Hematopoietic multipotent progenitor cell treated with erythropoietin and hydrocortisone succinate and interleukin-3 and kit ligand, for 15 days (in vitro differentiated cells): Measurements from ENCODE around the gene LMCD1.
"Not testable (repeated sequence)": the region's sequence is repeated elsewhere in the genome, so short reads cannot be mapped to it uniquely, and the experiment has no call there.

ENCODE experiments used
- DNase-seq: peaks from one replicate; pipeline ENCODE4 v3.0.0-alpha.2; 2015; ENCODE audit warnings: low spot score

LMCD1 gene

GRCh38 chr3:8562081-8562595, 60.5 kb downstream of the LMCD1 start:
- no peak for DNase-seq

DNA sequence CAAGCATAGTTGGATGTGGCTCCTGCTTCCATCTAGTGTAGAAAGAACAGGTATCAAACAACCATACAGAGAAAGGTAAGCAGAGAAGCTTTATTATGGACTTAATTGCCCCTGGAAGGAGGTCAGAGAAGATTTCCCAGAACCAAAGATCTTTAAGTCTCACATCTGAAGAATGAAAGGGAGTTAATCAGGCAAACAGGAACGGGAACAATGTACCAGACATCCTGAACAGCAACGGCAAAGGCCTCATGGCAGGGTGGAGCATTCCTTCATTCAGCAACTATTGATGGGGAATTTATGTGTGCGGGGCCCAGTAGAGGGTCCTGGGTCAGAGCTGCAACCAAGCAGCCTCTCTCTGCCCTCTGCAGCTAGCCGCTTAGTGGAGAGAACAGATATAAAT, 61.5 kb downstream of the LMCD1 start:
- DNase-seq: no peak

DNA sequence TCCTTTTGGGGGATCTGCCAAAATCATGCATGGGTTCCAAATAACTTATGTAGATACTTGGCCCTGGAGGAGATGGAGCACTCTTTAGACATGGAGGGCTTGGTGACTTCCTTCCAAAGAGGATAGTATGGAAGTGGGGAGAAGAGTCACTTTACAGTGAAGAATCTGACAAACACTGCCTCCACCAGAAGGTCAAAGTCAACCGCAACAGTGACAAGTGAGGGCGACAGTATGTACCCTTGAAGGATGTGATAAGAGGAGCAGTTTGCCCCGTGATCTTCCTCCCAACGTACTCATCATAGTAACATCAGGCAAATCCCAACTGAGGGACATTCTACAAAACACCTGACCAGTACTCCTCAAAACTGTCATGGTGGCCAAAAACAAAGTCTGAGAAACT, 62.0 kb downstream of the LMCD1 start:
- no peak for DNase-seq

DNA sequence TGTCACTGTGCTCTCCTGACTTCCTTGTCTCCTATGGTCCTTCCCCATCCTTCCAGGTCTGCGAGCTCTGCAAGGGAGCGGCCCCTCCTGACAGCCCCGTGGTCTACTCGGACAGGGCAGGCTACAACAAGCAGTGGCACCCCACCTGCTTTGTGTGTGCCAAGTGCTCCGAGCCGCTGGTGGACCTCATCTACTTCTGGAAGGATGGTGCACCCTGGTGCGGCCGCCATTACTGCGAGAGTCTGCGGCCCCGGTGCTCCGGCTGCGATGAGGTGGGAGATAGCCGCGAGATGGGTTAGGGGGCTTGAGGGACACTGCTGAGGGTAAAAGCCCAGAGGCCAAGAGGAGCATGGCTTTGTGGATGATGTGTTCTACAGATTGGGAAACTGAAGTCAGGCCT, 63.8 kb downstream of the LMCD1 start:
- DNase-seq: no peak

- DNase-seq: no peak
Observed at GRCh38 chr3:8567784-8568575, 66.4 kb downstream of the LMCD1 start.

- no peak for DNase-seq
Observed at GRCh38 chr3:8571256-8571655, 69.6 kb downstream of the LMCD1 start.

GRCh38 chr3:8573342-8573926, 71.8 kb downstream of the LMCD1 start:
- no peak for DNase-seq

- no peak for DNase-seq
Observed at GRCh38 chr3:8574040-8574669, 72.5 kb downstream of the LMCD1 start.

DNA sequence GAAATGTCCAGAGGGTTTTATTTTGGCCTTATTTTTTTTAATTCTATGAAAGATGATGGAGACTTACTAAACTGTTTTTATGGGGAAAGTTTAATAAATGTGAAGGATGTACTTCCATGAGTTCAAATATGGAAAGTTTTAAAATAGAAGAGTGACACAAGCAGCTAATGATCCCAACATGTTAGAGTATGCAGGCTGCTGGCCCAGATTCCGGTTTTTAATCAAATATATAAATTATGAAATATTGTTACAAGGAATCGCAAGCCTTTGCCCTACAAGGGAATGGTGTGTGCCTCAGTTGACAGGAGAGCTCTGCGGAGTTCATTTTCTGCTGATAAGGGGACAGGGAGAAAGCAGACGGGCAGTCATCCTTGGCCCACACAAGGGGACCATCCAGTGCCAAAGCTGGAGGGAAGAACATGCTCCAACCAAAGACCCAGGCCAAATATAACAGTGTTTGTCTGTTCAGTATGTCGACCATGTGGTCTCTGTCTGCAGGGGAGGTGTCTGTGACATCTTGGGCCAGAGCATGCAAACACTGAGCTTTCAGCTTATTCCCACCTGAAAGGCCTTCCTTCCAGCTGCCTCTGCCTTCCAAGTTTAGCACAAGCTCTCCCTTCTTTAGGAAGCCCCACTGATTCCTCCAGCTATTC, 73.2 kb downstream of the LMCD1 start:
- no peak for DNase-seq

DNA sequence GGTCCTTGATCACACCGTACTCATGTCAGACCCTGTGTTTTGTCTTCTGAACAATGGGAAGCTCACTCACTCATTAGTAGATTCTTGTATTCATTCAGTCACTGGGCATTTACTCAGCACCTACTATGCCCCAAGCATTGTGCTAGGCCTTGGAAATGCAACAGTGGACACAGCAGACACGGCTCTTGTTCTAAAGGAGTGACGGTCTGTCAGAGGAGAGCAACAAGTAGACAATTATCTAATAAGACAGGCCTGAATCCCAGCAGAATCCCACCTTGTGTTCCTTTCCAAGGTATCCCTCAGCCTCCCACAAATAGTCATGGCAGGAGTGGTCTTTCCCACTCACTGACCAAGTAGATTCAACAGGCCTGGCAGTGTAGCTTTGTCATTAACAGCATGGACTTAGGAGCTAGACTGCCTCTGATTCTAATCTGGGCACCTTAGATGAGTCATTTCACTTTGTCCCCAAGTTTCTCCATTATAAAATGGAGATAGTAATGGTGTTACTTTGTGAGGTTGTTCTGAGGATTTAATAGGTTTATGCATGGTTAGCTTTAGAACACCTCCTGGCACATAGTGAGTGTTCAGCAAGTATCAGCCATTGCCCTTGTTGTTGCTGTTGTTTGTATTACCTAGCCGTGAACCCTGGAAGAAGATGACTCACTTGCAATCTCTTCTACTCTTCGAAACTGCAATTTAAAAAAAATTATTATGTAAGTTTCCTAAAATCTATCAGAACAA, 73.9 kb downstream of the LMCD1 start:
- DNase-seq: no peak

DNA sequence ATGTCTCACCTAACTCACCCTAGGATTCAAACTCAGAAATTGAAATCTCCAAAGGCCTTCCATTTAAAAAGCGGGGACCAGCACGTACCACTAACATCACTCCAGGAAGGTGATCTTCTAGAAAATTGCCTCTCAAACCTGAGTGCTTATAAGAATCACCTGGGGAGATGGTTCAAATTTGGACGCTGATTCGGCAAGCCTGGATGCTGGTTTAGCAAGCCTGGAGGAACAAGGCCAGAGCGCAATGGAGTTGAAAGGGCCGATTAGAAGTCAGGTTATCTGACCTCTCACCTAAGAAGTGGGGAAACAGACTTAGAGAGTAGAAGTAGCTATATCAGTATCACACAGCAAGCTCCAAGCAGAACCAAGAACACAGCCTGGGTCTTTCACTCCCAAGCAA, 74.8 kb downstream of the LMCD1 start:
- DNase-seq: no peak

DNA sequence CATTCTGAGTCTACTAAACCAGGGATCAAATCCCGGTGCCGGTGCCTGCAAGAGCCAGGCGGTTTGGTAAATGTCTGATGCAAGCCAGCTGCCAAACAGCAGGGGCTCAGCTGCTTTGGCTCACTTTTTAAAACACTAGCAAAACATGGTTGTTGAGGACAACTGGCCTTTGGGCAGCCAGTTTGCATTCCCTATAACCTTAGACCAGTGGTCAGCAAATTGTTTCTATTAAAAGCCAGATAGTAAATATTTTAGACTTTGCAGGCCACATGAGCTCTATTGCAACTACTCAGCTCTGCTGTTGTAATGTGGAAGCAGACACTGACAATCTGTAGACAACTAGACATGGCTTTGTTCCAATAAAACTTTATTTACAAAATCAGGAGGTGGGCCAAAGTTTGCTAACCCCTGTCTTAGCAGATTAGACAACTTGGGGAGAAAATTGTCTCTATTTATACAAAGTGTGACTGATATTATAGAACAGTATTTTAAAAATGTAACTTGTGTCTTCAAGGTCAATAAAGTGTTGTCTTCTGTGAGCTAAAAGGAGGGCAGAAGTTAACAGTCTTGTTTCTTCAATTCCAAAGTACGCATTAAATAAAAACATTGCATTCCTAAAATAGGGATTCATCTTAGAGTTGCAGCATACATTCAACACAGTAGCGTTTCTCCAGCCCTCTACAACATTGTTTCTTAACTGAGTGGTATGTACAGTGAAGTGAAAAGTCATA, 75.4 kb downstream of the LMCD1 start:
- no peak for DNase-seq

- no peak for DNase-seq
Observed at GRCh38 chr3:8578282-8578681, 76.7 kb downstream of the LMCD1 start.

- no peak for DNase-seq
Observed at GRCh38 chr3:8579096-8579495, 77.5 kb downstream of the LMCD1 start.

DNA sequence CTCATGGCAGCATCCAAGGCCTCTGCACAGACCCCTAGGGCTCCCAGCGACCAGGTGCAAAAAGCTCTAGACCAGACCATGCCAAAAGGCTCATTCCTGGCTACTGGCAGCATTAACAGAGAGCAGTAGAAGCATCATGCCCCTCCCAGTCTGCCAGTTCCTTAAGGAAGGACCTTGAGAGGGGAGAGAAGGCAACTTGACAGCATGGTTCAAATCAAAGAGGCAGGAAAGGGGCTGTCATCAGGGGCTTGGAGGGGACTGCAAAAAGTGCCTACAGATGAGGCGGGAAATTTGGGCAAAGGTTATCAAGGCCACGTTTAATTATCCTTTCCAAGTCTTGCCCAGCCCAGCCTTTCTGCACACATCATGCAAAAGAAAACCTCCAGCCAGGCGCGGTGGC, 78.3 kb downstream of the LMCD1 start:
- no peak for DNase-seq

GRCh38 chr3:8580434-8580833, 78.8 kb downstream of the LMCD1 start:
- DNase-seq: not testable (repeated sequence)

GRCh38 chr3:8581373-8581772, 79.8 kb downstream of the LMCD1 start:
- DNase-seq: no peak

DNA sequence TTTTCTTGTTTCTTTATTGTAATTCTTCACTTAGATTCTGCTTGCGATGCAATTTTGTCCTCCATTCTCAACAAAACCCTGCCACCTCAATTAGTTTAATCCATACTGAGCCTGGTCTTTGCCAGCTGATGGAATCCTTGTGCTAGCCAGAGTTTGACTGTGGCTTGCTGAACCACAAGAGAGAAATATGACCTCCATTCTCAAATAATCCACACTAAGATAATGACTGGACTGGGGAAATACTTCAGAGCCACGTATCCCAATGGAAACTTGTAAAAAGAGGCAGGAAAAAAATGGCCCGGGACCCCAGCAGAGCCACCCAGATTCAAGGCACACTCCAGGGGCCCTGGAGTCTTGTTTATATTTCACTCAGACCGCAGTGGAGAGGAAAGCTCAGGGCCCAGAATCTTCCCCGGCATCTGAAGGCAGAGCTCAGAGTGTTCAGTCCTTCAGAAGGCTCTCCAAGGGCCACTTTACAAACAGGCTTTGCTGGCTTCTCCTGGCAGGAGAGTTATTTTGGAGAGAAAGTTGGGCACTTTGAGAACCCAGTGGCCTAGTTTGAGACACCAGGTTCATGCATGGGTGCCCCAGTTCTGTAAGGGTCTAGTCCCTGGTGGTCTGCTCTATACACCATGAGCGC, 80.3 kb downstream of the LMCD1 start:
- DNase-seq: no peak

DNA sequence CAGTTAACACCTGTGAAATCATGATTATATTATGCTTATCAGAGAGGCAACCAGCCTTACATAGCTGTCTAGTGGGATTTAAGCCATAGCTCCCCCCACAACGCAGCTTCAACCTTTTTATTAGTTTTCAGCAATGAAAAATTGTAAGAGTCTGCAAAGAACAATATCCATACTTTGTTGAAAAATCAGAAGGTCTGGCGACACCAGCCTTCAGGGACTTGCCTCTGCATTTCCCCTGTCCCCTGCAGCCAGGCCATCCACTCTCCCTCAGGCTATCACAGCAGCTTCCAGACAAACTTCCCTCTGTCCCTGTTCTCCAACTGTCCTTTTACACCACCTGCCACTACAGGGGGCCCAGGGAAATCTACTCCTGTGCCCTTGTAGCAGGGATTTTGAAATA, 83.0 kb downstream of the LMCD1 start:
- no peak for DNase-seq

- no peak for DNase-seq
Observed at GRCh38 chr3:8589880-8590556, 88.4 kb downstream of the LMCD1 start.
